Fibroblast of lung (primary cell): ENCODE measurements around the gene TP73. TPM values are rescaled to one million over a fixed set of nuclear protein-coding genes. Genes with fewer than 3 reads are reported as not detected.

Experiments
- DNase-seq, 2 donors: peaks; one replicate each; pipeline versions ENCODE4 v3.0.0 to v3.0.0-alpha.2; 2010; ENCODE audit warnings: low read depth in 2 of 2
- H2AFZ ChIP-seq: 2 replicates; pipeline ENCODE4 v1.5.1; 2012; ENCODE audit warnings: low read length, control low read depth, inconsistent platforms
- H3K27ac ChIP-seq: 2 replicates; pipeline ENCODE4 v1.5.1; 2011; ENCODE audit warnings: low read length, control low read depth; ENCODE audit not compliant: insufficient read depth
- H3K27me3 ChIP-seq: 2 replicates; pipeline ENCODE4 v1.5.1; 2011; ENCODE audit warnings: mild to moderate bottlenecking, low read length; ENCODE audit not compliant: control insufficient read depth, insufficient read depth
- H3K36me3 ChIP-seq: 2 replicates; pipeline ENCODE4 v1.5.1; 2011; ENCODE audit warnings: low read length; ENCODE audit not compliant: control insufficient read depth, insufficient read depth
- H3K4me1 ChIP-seq: 2 replicates; pipeline ENCODE4 v1.5.1; 2011; ENCODE audit warnings: low read length; ENCODE audit not compliant: control insufficient read depth, insufficient read depth; ENCODE audit errors: extremely low read depth
- H3K4me2 ChIP-seq: 2 replicates; pipeline ENCODE4 v1.5.1; 2011; ENCODE audit warnings: low read length, control low read depth; ENCODE audit not compliant: insufficient read depth; ENCODE audit errors: extremely low read depth
- H3K4me3 ChIP-seq, 4 experiments: fragments of 200-600 bp in 1 of 4; sonication (generic) in 1 of 4; replicated peaks in 1 of 4; 2 replicates each; pipeline ENCODE4 v1.5.1; 2011 to 2016; ENCODE audit warnings: low read length in 4 of 4, low read depth in 3 of 4, mild to moderate bottlenecking in 3 of 4, control low read depth in 2 of 4, inconsistent platforms in 1 of 4, mixed read lengths in 1 of 4; ENCODE audit not compliant: insufficient read depth in 1 of 4; ENCODE audit errors: control extremely low read depth in 1 of 4
- H3K79me2 ChIP-seq: 2 replicates; pipeline ENCODE4 v1.5.1; 2012; ENCODE audit warnings: mild to moderate bottlenecking, low read length, inconsistent platforms; ENCODE audit not compliant: control insufficient read depth, insufficient read depth
- H3K9ac ChIP-seq: 2 replicates; pipeline ENCODE4 v1.5.1; 2011; ENCODE audit warnings: mild to moderate bottlenecking, low read length, control low read depth; ENCODE audit not compliant: insufficient read depth
- H3K9me3 ChIP-seq: 2 replicates; pipeline ENCODE4 v1.5.1; 2012; ENCODE audit warnings: low read depth, low read length; ENCODE audit not compliant: control insufficient read depth, insufficient read depth
- H4K20me1 ChIP-seq: 2 replicates; pipeline ENCODE4 v1.5.1; 2011; ENCODE audit warnings: low read length; ENCODE audit not compliant: control insufficient read depth, insufficient read depth; ENCODE audit errors: extremely low read depth
- EZH2 ChIP-seq: IDR thresholded peaks from 2 replicates; pipeline ENCODE4 v1.5.1; 2012; ENCODE audit warnings: low read length, control low read depth, mild to moderate bottlenecking; ENCODE audit errors: missing control alignments
- polyA plus RNA-seq, 2 donors: library from polyadenylated mRNA; depleted of rRNA in 1 of 2; stranded (reverse) in 1 of 2; unstranded in 1 of 2; fragments of >200 nt; gene quantifications; 2 replicates each; pipeline ENCODE4 v1.2.1, GENCODE V29; 2011 to 2012; ENCODE audit warnings: missing spikeins in 1 of 2
- total RNA-seq: library from RNA; depleted of rRNA; stranded (reverse); fragments of >200 nt; gene quantifications from 2 replicates; pipeline ENCODE4 v1.2.1, GENCODE V29; 2014
- TF ChIP-seq, protein P1 (sequence below), 2 donors: IDR thresholded peaks in 1 of 2; conservative IDR thresholded peaks in 1 of 2; 1 replicate in 1 of 2; 2 replicates in 1 of 2; pipeline ENCODE4 v1.5.1; 2011 to 2012; ENCODE audit warnings: low read length in 2 of 2, control low read depth in 1 of 2, inconsistent platforms in 1 of 2, low read depth in 1 of 2, mild to moderate bottlenecking in 1 of 2

Gene TP73
- total and polyA plus RNA-seq, 2 donors (not counting 1 experiment from before 2014, with no cell fraction given), result not detected

DNA sequence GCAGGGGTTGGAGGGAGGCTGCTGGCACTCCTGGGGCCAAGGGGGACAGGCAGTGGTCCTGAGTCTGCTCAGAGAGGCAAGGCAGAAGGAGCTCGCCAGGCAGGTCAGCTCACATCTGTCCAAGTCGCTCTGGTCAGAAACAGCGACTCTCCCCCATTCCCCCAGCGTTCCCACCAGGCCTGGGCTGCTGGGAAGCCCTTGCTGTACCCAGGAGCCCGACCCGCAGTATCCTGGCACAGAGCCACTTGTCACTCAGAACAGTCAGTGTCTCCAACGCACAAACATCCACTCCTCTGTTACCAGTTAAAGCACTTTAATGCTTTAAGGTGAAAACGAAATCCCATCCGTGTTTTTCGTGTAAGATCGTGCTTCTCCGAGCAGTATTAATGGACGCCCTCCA, 83.4 kb downstream of the TP73 start:
- no peak overlapping the region for H3K27ac ChIP-seq
- no peak overlapping the region for H3K9ac ChIP-seq
- H3K36me3 ChIP-seq, result peaks cover 10% of the 10 kb centered on the region
- H2AFZ ChIP-seq, result no peak overlapping the region
- H3K4me1 ChIP-seq, result no peaks in the 10 kb centered on the region
- no peak overlapping the region for H3K4me2 ChIP-seq
- H3K4me3 ChIP-seq, result no peak overlapping the region
- no peaks in the 10 kb centered on the region for H3K27me3 ChIP-seq
- DNase-seq, result no peak
- no peak for TF ChIP-seq EZH2
- TF ChIP-seq, protein P1, sequence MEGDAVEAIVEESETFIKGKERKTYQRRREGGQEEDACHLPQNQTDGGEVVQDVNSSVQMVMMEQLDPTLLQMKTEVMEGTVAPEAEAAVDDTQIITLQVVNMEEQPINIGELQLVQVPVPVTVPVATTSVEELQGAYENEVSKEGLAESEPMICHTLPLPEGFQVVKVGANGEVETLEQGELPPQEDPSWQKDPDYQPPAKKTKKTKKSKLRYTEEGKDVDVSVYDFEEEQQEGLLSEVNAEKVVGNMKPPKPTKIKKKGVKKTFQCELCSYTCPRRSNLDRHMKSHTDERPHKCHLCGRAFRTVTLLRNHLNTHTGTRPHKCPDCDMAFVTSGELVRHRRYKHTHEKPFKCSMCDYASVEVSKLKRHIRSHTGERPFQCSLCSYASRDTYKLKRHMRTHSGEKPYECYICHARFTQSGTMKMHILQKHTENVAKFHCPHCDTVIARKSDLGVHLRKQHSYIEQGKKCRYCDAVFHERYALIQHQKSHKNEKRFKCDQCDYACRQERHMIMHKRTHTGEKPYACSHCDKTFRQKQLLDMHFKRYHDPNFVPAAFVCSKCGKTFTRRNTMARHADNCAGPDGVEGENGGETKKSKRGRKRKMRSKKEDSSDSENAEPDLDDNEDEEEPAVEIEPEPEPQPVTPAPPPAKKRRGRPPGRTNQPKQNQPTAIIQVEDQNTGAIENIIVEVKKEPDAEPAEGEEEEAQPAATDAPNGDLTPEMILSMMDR (conservative IDR thresholded peaks at IDR 0.05 in 1 of 2, IDR thresholded peaks at IDR 0.05 in 1 of 2; ENCODE audit: low read depth in 1 of 2, low read length in 2 of 2), result no peak
- H4K20me1 ChIP-seq, result no peaks in the 10 kb centered on the region
- H3K9me3 ChIP-seq, result no peaks in the 10 kb centered on the region
- no peaks in the 10 kb centered on the region for H3K79me2 ChIP-seq

DNA sequence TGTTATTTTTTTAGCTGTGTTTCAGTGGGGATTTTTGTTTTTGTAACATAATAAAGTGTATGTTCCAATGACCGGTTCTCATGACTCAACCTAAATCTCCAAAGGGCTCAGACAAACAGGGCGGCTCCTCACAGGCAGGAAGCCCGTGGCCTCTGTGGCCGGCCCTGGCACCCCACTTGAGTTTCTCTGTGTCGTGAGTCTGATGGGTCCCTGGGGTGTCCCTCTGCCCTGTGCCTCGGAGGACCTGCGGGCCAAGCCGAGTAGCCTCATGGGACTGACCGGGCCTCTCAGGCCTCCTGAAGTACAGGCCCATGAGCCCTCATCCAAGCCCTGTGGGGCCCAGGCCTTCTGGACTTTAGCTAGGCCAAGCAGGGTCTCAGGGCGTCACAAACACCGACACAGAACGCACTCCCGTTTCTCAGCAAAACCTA, 83.8 kb downstream of the TP73 start:
- no peaks in the 10 kb centered on the region for H3K4me1 ChIP-seq
- H3K4me3 ChIP-seq, result no peak overlapping the region
- DNase-seq, result no peak
- no peaks in the 10 kb centered on the region for H3K27me3 ChIP-seq
- no peaks in the 10 kb centered on the region for H3K79me2 ChIP-seq
- TF ChIP-seq EZH2, result no peak
- TF ChIP-seq, protein P1 (conservative IDR thresholded peaks at IDR 0.05 in 1 of 2, IDR thresholded peaks at IDR 0.05 in 1 of 2; ENCODE audit: low read depth in 1 of 2, low read length in 2 of 2), result no peak
- H4K20me1 ChIP-seq, result no peaks in the 10 kb centered on the region
- H2AFZ ChIP-seq, result no peak overlapping the region
- H3K4me2 ChIP-seq, result no peak overlapping the region
- H3K36me3 ChIP-seq, result peaks cover 10% of the 10 kb centered on the region
- H3K27ac ChIP-seq, result no peak overlapping the region
- H3K9me3 ChIP-seq, result no peaks in the 10 kb centered on the region
- no peak overlapping the region for H3K9ac ChIP-seq

DNA sequence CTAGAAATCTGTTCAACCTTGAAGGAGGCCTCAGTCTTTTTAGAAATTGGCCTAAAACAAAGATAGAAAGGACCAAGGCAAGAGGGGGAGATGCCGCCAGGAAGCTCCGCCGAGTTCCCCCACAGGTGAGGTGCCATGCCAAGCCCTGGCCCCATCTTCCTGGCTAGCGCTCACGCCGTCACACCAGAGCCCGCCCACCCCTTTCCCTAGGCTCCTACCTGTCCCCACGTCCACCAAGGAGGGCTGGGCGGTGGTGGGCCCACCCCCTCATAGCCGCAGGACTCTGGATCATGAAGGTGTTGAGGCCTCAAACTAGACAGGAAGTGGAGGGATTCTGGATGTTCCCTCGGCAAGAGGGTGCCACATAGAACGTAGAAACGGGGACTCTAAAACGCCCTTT, 84.4 kb downstream of the TP73 start:
- H3K4me3 ChIP-seq, result no peak overlapping the region
- no peaks in the 10 kb centered on the region for H4K20me1 ChIP-seq
- H3K79me2 ChIP-seq, result no peaks in the 10 kb centered on the region
- H3K4me2 ChIP-seq, result no peak overlapping the region
- H3K9me3 ChIP-seq, result no peaks in the 10 kb centered on the region
- peaks cover 10% of the 10 kb centered on the region for H3K36me3 ChIP-seq
- TF ChIP-seq, protein P1 (conservative IDR thresholded peaks at IDR 0.05 in 1 of 2, IDR thresholded peaks at IDR 0.05 in 1 of 2; ENCODE audit: low read depth in 1 of 2, low read length in 2 of 2), result no peak
- TF ChIP-seq EZH2, result no peak
- no peak for DNase-seq
- H3K9ac ChIP-seq, result no peak overlapping the region
- H3K4me1 ChIP-seq, result no peaks in the 10 kb centered on the region
- H2AFZ ChIP-seq, result no peak overlapping the region
- no peaks in the 10 kb centered on the region for H3K27me3 ChIP-seq
- no peak overlapping the region for H3K27ac ChIP-seq
